AG10803 (cell line): Measurements from ENCODE around the gene MYO10.
"Not testable (repeated sequence)": the region's sequence is repeated elsewhere in the genome, so short reads cannot be mapped to it uniquely, and the experiment has no call there.

Experiments used
- DNase-seq: peaks from one replicate; pipeline ENCODE4 v3.0.0; 2010; ENCODE audit warnings: low read depth
- H3K4me3 ChIP-seq: 2 replicates; pipeline ENCODE4 v1.5.1; 2011; ENCODE audit warnings: mild to moderate bottlenecking, low read length, control low read depth
- TF ChIP-seq, protein P1 (sequence below): conservative IDR thresholded peaks from 2 replicates; pipeline ENCODE4 v1.5.1; 2011; ENCODE audit warnings: mild to moderate bottlenecking, low read length, control low read depth, inconsistent platforms

Gene MYO10

DNA sequence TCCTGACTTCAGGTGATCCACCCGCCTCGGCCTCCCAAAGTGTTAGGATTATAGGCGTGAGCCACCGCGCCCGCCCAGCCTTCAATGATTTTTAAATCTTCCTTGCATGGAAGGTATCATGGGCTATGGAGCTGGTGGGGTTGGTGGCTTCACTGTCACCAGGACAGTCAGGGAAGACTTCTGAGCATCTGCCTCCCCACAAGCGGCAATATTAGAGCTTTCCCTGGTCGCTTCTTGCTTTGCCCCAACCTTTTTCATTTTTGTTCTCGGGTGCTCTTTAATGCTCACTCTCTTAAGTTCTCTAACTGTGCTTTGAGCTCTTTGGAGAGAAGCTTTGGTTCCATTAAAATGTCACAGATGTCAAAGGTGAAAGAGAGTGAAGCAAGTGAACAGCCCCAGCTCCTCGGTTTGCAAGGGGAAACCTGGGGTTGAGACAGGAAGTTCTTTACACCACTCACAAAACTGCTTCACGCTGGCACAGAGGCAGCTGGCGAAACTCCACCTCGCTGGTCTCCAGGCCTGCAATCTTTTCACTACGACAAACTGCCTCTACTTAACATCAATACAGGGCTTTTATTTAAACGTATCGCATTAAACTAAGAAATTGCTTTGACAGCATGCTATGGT is 176.8 kb downstream of the MYO10 start:
- H3K4me3 ChIP-seq, result no peak overlapping the region
- no peak for DNase-seq
- TF ChIP-seq, protein P1, sequence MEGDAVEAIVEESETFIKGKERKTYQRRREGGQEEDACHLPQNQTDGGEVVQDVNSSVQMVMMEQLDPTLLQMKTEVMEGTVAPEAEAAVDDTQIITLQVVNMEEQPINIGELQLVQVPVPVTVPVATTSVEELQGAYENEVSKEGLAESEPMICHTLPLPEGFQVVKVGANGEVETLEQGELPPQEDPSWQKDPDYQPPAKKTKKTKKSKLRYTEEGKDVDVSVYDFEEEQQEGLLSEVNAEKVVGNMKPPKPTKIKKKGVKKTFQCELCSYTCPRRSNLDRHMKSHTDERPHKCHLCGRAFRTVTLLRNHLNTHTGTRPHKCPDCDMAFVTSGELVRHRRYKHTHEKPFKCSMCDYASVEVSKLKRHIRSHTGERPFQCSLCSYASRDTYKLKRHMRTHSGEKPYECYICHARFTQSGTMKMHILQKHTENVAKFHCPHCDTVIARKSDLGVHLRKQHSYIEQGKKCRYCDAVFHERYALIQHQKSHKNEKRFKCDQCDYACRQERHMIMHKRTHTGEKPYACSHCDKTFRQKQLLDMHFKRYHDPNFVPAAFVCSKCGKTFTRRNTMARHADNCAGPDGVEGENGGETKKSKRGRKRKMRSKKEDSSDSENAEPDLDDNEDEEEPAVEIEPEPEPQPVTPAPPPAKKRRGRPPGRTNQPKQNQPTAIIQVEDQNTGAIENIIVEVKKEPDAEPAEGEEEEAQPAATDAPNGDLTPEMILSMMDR, result no peak

- TF ChIP-seq, protein P1, result no peak
- H3K4me3 ChIP-seq, result no peak overlapping the region
- no peak for DNase-seq
Measured at GRCh38 chr5:16757989-16758501, 178.0 kb downstream of the MYO10 start.

DNA sequence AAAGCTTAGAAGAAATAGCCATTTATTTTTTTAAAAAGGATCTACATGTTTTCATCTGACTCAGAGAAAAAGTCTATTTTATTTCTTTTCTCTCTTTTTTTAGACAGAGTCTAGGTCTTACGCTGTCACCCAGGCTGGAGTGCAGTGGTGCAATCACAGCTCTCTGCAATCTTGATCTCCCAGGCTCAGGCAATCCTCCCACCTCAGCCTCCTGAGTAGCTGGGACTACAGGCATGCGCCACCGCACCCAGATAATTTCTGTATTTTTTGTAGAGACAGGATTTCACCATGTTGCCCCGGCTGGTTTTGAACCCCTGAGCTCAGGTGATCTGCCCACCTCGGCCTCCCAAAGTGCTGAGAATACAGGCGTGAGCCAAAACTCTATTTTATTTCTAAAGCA is 178.5 kb downstream of the MYO10 start:
- not testable (repeated sequence) for DNase-seq, H3K4me3 ChIP-seq

- no peak for DNase-seq
- TF ChIP-seq, protein P1, result no peak
- H3K4me3 ChIP-seq, result no peak overlapping the region
Measured at GRCh38 chr5:16757146-16757545, 178.9 kb downstream of the MYO10 start.

DNA sequence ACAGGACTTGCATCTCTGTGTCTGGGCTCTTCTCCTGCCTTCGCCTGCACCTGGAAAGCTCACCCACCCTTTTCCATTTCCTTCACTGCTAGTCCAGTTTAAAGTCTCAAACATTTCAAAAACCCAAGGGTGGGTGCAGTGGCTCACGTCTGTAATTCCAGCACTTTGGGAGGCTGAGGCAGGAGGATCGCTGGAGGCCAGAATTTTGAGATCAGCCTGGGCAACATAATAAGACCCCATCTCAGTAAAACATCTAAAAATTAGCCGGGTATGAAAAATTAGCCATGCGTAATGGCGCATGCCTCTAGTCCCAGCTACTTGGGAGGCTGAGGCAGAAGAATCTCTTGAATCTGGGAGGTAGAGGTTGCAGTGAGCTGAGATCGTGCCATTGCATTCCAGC is 179.4 kb downstream of the MYO10 start:
- no peak for DNase-seq
- H3K4me3 ChIP-seq, result no peak overlapping the region
- TF ChIP-seq, protein P1, result no peak

DNA sequence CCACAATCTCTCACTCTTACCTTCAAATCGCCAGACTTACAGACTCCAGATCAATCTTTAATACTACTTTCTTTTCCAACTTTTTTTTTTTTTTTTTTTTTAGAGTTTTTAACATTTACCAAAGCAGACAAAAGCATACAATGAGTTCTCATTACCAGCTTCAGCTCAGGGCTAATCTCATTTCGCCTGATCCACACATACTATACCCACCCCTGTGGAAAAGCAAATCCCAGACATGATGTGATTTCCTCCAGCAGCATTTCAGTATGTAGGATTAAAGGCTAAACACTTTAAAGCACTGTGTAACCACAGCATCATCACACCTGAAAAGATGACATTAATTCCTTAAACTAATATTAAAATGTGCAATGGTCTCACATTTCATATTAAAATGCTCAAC is 180.4 kb downstream of the MYO10 start:
- no peak for DNase-seq
- H3K4me3 ChIP-seq, result no peak overlapping the region
- TF ChIP-seq, protein P1, result no peak

DNA sequence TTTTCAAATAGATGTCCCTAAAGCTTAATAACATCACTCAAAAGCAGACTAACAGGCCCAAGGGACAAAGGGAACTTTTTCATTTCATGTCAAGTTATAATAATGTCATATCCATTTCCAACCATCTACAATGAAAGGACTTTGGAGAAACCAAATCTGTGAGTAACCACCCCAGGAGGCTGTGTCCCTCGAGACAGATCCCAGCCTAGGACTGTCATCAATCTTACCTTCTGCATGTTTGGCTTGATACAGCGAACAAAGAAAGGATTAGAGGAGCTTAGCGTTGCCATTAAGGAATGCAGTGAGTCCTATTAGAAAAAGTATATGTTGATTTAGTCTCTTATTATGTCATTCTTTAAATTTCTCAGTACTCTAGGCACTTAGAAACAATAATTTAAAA is 181.5 kb downstream of the MYO10 start:
- TF ChIP-seq, protein P1, result no peak
- no peak for DNase-seq
- no peak overlapping the region for H3K4me3 ChIP-seq
